ENCODE data around the gene BCL11B.

BCL11B gene

DNA sequence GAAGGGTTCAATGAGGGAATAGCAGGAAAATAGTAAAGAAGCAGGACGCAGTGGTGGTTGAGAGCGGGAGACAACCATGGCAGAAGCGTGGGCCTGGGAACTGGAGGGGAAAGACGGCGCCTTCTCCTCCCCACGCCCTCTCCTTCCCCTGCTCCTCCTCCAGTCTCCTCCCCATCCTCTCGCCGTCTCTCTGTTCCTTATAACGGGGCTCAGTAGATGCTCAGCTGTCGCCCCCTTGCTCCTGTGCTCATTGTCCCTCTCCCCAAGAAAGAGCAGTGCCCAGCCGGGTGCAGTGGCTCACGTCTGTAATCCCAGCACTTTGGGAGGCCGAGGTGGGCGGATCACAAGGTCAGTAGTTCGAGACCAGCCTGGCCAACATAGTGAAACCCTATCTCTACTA, 142.0 kb downstream of the BCL11B start:
- no peak for DNase-seq

DNA sequence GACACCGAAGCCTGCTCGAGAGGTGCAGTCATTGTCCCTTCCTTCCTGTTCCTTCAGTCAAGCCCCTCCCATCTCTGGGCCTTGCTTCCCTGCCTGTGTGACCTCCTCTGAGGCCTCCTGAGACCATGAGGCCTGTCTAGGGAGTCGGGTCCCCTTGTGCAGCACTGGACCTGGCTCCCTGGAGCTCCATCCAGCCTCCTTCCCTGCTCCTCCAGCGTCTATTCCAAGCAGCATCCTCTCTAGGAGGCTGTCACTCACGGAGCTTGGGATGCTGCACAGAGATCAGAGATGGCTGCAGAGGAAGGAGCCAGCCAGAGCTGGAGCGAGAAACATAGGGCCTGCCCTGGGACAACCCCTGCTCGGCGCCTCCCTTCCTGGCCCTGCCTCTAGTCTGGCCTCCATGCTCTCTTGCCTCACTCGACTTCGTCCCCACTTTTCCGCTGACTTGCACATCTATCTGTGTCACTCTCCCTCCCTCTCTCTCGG, 142.7 kb downstream of the BCL11B start:
- no peak for DNase-seq

DNA sequence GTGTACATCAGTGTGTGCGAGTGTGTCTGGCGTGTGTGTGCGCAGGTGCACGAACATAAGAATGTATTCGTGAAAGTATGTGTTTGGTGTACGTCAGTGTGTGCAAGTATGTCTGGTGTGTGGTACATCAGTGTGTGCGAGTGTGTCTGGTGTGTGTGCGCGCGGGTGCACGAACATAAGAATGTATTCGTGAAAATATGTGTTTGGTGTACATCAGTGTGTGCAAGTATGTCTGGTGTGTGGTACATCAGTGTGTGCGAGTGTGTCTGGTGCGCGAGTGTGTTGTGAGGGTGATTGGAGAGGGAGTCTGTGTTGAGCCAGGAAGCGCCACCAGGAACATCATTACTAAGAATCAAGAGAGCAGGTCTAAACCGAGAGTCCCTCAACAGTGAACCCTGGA, 143.8 kb downstream of the BCL11B start:
- DNase-seq = no peak

DNA sequence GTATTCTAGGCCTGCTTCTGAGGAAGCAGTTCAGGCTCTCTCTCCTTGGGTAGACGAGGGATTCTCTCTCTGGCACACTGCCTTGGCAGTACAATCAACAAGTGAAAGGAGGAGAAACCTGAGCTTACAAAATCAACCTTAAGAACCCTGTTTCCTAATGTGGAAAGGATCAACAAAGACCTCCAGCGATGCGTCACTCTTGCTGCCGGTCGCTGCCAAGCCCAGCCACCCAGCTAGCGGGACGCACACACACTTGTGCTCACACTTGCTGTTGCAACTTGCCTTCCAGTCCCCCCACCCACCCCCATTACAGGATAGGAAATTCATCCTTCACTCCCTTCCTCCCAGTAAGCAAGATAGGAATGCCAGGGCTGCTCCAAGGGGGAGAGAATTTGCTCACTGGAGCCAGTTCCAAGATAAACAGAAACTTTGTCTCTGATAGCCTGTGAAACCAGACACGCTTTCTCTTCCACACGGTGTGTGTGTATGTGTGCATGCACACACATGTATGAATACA, 144.3 kb downstream of the BCL11B start:
- no peak for DNase-seq

DNA sequence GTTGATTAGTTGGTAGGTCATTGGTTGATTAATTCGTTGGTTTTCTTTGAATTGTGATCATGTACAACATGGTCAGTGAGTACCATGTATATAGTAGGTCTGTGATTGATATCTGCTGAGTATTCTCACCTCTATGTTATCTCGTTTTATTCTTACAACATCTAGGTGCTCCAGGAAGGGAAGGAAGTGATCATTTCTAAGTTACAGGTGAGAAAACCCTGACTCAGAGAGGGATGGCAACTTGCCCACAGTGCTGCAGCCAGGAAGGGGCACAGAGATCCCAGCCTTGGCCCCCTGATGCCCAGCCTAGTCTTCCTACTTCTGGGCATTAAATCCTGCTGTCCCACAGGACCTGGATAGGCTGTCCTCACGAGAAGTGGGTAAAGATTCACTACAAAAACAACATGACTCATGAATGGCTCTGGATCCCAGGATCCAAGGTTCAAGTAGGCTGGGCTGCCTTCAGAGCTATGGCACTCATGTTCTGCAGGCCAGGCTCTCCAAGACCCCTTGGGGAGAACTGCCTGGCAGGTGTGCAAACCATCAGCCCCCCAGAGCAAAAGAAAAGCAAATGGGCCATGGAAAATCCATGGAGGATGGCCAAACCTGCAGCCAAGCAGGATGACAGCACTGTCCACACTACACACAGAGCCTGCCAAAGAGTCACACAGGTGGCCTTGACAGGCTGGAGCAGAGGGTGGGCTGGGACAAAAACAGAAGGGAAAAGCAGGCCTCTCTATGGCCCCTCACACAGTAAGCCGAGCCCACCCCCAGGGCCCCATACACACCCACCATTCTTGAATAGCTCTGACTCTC, 146.2 kb downstream of the BCL11B start:
- DNase-seq = no peak

DNA sequence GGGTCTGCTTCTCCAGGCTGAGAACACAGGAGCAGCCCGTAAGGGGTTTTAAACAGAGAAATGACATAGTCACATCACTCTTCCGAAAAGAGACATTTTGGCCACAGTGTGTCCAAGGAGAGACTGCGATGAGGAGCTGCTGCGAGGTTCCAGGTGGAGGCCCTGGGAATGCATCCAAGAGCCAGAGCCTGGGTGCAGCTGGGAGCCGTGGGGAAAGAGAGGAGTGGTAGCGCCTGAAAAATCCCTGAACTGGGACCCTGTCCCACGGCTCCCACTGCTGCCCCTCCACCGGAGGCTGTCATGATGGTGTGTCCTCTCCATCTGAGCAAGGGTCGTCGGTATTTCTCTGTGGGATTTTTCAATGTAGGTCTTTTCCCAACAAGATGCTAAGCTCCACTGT, 146.9 kb downstream of the BCL11B start:
- DNase-seq = no peak

DNA sequence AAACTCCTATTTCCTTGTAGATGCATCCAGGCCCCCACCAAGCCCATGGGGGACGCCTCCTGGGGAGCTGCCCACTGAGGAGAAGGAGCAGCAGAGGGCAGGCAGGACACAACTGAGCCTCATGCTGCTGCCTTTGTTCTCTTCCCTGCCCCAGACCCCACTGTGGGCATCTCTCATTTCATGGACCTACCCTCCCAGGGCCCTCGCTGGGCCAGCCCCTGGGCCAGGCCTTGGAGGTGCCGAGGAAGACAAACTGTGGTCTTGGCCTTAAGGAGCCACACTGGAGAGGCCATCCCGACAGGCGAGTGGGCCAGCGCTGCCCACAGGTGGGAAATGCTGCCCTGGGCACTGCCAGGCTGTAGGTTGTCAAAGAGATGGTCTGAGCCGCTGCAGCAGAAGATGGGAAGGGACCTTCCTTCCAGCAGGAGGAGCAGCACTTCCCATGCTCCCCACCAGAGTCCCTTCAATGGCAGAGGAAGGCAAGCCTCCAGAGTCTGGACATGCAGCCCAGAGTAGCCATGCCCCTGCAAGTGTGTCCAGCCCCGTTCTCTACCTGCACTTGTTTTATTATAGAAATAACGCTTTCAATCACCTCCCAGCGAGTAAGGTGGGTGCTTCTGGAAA, 147.4 kb downstream of the BCL11B start:
- no peak for DNase-seq

DNA sequence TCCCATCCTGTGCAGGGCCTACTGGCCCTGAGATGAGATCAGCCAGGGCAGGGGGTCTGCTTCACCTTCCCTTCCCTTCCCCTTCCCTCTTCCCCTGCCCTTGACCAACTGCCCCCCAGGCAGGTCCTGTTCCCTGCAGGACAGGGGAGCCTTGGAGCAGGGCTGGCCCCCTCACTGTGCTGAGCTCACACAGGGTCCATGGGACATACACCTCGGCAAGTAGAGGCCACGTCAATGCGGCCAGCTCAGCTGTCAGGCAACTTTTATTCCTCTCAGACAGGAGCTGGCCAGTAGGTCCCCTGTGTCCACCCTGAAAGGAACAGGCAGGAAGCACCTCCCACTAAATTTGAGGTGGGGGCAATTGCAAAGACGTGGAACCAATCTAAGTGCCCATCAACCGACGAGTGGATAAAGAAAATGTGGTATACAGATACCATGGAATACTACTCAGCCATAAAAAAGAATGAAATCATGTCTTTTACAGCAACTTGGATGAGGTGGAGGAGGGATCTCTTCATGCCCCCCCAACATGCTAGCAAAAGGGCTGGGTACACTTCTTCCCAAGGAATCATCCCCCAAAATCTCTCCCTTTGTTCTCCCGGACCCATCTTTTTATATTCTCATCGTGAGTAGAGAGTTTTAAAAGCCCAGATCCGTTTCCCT, 148.7 kb downstream of the BCL11B start:
- DNase-seq = no peak

DNA sequence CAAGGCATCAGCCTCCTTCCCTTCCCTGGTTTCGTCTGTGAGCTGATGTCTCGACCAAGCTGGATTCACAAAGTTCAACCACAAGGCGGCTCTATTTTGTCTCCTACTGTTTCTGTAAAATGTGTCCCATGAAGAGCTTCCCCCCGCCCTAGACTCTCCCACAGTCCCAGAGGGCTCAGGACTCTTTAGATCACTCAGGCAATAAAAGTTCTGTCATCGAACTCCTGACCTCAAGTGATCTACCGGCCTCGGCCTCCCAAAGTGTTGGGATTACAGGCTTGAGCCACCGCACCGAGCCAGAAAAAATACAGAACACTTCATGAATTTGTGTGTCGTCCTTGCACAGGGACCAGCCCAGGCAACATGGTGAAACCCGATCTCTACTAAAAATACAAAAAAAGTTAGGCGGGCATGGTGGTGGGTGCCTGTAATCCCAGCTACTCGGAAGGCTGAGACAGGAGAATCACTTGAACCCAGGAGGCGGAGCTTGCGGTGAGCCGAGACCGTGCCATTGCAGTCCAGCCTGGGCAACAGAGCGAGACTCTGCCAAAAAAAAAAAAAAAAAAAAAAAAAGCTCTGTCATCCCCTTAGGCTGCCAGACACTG, 149.4 kb downstream of the BCL11B start:
- no peak for DNase-seq

DNA sequence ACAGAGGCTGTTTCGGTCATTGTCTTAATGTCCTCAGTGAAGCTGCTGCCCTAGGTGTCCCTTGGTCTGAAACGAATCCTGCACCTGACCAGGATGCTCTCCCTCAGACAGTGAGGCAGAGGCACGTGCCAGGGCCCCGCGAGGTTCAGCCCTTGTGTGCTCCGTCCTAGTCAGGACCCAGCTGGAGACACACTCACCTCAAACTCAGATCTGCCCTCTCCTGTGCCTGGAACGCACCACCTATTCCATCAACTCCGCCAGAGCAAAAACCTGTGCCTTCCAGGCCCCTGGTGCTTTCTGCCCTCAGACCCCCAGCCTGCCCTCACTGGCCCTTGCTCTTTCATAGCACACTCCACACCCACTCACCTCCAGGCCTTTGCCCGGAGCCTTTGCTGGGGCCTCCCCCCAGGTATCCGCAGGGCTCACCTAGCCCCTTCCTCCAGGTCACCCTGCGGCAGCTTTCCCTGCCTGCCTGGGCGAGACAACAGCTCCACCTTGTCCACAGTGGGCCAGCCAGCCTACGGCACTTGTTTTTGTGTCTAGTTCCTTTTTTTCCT, 150.6 kb downstream of the BCL11B start:
- DNase-seq = no peak

DNA sequence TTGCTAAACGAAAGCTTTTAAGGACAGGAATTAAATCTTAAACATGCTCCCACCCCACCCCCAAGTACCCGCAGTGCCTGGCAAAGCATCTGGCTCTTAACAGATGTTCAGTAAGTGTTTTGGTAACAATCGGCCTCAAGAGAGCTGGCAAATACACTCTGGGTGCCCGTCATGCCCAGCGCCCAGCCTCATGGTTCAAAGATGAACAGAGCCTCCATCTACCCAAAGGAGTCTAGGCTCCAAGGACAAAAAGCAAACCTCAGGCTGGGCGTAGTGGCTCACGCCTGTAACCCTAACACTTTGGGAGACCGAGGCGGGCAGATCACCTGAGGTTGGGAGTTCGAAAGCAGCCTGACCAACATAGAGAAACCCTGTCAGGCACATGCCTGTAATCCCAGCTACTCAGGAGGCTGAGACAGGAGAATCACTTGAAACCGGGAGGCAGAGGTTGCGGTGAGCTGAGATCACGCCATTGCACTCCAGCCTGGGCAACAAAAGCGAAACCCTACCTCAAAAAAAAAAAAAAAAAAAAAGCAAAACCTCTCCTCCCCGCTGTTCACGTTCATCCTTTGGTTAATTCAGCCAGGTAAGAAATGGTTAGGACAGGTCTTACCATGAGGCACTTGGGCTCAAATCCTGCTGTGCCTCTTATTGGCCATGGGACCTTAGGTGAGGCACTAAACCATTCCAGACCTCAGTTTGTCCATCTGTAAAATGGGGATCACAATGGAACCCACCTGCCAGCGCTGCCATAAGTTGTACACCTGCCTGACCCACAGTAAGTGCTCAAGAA, 151.3 kb downstream of the BCL11B start:
- no peak for DNase-seq

DNA sequence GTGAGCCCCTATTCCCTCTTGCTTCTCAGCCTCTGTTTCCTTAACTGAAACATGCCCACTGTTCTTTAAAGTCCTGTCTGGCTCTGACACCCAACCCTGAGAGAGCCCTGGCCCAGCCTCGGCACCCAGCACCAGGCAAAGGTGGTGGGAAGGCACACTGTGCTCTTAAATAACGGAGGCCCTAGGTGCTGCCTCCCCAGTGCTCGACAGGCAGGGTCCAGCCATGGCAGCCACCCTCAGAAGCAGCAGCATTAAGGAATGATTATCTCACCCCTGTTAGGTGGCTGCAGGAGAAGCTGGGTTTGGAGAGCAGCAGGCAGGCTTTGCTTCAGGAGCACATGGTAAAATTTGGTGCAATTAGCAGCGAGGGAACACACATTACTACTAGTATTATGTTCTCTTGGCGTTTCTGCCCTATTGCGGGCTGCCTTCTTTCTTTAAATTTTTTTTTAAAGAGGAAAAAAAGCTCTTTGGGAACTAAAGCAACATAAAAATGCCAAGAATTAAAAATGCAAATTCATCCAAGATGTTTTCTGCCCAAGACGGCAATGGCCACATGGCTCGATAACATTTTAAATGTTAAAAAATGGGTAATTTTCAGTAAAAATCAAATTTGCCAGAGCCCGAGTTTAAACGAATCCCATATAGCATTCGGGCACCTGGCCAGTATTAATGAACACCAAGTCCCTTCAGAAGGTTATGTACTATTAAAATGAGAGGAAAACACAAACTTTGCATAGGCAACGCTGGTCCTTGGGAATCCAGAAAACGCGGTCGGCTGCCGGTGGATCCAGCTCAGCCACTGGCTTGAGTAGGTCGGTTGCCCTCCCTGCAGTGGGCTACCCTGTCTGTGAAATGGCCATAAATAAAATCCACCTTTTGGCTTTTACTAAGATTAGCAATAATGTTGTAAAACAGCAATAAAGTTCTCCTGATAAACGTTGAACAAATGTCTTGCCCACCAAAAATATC, 152.2 kb downstream of the BCL11B start:
- no peak for DNase-seq
